Activated T-cell treated with anti-CD3 and anti-CD28 coated beads for 4 hours (primary cell): ENCODE data around the gene MALL.
"Not testable (repeated sequence)": the region's sequence is repeated elsewhere in the genome, so short reads cannot be mapped to it uniquely, and the experiment has no call there.

Experiments
- DNase-seq: peaks from one replicate; pipeline ENCODE4 v3.0.0-alpha.2; 2020

The MALL gene

DNA sequence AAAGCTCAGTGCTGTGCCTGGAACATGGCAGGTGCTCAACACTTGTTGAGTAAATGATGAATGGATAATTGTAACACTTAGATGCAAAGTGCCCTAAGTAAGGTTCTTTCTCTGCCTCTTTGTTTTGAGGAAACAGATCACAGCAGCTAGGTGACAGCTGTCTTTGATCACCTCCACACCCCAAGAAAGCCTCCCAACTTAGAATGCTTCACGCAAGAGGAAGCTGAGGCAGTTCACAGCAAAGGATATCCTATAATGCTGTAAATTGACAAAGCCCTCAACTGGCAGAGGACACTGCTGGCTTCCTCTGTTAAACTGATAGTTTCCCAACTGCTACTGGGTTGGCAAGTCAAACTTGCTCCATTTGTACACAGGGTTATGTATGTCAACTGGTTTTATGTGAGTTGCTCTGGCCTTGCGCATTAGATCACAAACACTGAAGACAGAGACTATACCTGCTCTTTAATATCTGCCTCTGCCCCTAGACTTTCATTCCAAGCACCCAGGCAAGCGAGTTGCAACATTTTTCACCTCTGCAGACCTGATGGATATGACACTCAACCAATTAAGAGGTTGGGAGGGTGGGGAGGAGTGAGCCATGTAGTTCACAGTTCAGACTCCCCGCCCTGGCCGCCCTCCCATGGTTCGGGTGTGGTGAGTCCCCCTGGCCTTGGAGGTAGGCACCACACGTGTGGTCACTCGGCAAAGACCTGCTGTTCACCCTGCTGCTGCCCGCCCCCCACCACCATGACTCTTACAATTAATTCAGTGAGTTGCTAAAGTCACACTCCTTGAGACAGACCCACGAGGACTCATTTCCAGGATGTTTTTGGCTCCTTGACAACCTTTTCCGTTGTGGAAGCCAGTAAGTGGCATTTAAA, 4.8 kb upstream of the MALL start:
- DNase-seq: no peak

DNA sequence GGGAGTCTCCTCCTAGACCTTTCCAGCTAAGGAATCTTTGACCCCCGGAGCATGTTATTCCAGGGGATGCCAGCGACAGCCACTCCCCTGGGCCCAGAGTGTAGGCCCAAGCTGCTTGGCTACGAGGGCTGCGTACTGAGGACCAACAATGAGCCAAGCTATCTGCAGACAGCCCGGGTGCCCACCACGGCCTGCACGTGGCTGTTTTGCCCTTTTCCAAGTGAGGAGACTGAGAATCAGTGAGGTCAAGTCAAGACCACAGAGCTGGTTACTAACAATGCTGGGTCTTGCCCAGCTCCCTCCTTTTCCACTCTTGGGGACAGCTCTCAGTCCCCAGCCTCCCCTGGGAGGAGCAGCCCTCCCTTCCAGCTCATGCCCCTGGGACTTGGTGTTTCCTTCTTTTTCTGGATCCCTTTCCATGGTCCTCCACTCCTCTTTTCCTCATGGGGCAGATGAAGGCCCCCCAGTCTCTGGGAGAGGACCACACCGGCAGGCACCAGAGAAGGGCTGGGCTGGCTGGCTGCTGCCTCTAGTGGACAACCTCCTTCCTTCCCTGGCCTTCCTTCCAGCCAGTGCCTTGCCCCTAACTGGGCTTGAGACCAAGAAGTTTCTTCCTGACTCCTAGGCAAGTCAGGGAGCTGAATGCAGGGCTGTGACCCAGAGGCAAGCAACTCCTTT, 550 bp upstream of the MALL start:
- DNase-seq: no peak

DNA sequence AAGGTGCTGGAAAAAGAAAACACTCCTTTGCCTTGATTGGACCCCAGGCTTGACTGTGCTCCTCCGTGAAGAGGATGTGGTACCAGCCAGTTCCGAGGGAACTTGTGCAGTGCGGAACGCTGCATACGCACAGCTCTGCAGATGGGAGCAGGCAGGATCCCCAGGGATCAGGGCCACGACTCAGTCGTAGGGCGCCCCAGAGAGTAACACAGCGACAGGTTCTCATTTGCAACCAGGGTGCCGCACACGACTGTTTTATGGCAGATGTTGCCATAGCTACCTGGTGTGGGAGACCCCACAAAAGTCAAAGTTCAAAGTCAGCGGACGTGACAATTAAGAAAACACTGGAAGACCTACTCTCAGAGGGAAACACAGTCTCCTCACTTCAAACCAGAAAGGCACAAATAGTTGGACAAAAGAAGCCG, 779 bp downstream of the MALL start:
- DNase-seq: no peak

DNA sequence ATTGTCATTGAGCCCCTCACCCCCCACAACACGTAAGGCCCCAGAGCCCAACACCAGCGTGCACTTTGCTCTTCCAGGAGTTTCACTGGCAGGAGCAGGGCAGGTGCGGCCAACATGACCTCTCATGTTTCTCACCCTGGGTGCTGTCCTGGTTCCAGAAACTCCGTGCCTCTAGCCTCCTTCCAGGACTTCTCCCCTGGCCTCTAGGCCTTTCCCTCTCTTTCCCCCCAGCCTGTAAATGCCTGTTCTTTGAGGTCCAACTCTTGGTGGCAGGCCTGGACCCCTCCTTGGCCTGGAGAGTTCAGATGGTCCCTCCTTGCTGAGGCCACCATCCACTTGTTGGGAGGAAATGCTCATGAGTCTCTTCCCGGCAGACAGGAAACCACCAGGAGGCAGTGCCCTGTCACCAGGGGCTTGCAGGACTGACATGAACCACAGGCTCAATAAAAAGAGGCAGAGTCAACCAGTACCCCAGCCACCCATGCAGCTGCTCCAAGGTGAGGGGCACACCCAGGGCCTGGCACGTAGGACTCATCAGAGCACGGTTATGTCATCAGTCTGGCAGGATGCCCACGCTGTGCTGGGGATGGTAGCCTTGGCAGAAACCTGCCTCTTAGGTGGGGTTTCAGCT, 1.5 kb downstream of the MALL start:
- DNase-seq: no peak

DNA sequence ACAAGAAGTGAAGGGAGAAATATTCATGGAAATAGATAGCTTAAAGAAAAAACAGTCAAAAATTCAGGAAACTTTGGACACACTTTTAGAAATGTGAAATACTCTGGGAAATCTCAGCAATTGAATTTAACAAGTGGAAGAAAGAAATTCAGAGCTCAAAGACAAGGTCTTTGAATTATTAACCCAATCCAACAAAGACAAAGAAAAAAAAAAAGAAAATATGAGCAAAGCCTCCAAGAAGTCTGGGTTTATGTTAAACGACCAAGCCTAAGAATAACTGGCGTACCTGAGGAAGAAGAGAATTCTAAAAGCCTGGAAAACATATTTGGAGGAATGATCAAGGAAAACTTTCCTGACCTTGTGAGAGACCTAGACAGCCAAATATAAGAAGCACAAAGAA, 7.3 kb downstream of the MALL start:
- DNase-seq: not testable (repeated sequence)

DNA sequence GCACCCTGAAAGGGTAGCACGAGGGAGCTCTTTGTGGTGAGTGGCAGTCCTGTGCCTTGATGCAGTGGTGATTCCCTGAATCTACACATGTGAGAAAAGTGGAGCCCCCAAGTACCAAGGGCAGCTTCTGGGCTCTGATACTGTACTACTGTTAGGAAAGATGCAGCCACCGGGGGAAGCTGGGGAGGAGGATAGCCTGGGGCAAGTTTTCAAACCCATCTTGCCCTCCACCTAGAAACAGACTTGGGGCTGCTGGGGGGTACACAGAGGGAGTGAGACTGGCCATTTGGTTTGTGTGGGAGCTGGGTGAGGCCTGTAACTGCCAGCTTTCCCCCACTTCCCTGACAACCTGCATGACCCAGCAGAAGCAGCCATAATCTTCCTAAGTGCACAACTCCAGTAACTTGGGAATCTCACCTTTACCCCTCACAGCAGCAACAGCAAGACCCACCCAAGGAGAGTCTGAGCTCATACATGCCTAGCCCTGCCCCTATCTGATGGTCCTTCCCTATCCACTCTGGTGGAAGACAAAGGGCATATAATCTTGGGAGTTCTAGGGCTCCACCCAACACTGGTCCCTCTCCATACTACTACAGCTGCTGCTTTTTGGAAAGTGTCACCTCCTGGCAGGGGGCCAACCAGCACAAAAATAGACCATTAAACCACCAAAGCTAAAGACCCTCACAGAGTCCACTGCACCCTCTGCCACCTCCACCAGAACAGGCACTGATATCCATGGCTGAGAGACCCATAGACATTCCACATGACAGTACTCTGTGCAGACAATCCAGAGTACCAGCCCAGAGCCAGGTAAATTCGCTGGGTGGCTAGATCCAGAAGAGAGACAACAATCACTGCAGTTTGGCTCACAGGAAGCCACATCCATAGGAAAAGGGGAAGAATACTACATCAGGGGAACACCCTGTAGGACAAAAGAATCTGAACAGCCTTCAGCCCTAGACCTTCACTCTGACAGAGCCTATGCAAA, 8.2 kb downstream of the MALL start:
- DNase-seq: no peak

DNA sequence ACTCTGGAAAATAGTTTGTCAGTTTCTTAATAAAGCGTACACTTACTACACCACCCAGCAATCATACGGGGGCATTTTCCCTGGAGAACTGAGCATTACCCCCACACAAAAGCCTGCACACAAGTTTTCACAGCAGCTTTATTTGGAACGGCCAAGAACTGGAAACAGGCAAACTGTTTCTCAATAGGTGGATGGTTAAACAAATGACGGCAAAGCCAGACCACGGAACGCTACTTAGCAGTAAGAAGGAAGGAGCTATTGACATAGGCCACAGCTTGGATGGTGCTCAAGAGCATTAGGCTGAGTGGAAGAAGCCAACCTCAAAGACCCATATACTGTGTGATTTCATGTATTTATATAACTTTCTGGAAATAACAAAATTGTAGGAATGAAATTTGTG, 9.0 kb downstream of the MALL start:
- DNase-seq: no peak

DNA sequence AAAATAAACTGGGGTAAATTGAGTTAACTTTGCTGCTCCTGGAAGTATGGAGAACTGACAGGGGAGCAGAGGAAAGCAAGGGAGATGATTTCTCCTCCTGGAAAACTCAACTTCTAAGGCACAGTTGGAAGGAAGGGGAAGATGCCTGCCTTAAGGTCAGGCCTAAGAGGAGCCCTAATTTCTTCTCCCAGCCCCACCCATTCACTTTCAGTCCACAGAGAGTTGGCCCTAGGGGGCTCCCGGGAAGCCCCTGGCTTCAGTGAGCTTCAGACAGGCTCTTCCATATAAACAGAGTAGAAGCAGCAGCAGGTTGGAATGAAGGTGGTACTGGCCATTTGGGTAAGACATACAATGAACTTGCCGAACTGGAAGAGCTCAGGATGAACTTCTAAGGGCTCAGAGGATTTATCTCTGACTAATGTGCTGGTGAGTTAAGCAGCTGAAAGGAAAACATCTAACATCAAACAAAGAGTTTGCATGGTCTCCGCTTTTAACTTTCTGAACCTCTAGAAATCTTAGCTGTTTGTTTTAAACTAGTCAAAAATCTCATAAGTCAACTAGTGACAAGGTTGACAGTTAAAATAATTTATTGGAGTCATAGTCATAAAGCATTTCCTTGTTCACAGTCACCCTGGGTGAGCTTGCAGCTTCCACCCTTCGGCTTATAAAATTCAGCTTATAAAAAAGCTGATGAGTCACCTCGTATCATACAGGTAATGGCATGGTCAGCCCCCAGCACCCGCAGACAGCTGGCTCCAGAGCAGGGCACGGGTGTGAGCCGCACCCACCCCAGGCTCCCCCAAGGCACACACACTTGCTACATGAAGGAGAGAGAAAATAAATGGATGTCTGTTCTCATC, 9.8 kb downstream of the MALL start:
- no peak for DNase-seq

DNA sequence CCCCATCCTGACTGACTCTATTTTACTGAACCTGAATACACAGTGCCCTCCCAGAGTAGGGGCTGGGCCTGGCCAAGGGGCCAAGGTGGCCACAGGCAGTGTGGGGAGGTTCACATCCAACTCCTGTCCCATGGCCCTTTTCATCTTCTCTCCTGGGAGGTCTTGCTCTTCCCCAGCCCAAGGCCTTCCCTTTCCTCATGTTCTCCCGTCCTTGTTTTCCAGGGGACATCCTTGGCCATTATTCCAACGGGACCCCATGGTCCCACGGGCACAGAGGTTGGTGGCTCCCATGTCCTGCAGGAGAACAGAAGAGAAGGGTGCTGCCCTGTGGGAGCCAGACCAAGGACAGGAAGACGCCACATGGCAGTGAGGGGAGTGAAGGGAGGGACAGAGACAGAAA, 10.4 kb downstream of the MALL start:
- no peak for DNase-seq

DNA sequence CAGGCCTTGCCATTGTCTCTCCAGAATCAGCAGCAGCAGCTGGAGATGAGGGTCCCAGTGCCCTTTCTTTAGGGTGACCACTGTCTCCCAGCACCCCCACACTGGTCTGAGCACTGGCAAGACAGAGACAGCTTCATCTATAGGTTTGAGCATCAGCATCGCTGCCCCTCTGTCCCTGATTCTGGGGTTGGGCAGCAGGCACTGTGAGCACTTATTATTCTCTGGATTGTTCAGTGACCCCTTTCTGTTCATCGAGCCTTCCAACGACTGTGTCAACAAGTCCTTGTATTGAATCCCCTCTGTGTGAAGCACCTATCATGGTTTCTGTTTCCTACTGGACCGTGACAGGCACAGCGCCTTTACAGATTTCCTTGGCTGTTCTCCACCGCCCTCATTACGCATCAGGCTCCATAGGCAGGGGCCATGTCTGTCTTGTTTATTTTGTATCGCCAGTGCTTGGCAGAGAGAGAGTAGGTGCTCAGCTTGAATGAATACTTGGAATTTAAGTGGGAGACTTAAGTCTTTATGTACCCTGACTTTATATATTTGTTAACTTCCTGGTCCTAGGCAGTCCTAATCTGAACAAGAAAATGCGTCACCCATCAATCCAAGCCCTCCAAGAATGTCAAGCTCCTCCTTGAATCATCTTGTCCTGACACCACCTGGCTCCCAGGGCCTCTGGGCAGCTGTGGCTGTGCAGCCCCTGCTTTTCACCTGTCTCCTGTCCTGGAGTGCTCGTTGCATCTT, 11.4 kb downstream of the MALL start:
- DNase-seq: no peak

DNA sequence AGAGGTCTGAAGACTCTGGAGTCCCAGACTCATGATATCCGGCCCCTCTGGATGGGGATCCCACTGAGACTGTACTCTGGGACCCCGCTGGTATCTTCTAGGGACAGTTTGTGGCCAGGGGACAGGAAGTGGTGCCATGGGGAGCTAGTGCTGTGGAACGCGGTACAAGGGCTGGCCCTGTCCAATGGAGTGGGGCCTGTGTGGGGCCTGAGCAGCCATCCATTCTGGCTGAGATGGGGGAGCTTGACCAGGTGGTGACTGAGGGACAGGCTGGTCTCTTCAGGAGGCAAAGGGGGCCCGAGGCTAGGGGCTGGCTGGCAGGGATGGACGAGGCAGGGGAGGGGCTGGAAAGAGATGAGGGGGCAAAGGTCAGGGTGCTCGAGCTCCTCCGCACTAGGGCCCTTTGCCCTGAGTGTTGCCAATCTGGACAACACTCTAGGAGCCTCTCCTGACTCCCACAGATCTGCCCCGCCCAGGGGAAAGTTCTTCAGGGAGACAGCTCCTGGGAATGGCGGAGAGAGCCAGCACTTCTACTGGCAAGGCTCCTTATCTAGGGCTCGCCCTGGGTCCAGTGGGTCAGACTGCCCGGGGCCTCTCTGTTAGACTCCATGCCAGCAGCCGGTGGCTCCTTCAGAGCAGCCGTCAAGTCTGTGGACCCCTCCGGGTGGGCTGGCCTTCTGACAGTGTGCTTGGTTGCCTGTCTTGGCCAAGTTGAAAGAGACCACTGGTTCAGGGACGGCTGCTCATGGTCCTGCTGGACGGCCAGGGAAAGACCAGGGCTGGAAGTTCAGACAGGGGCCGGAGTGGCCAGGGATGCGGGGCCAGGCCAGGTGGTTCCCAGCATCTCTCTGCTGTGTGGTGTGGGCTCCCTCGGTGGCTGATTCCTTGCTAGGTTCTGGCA, 12.3 kb downstream of the MALL start:
- no peak for DNase-seq

DNA sequence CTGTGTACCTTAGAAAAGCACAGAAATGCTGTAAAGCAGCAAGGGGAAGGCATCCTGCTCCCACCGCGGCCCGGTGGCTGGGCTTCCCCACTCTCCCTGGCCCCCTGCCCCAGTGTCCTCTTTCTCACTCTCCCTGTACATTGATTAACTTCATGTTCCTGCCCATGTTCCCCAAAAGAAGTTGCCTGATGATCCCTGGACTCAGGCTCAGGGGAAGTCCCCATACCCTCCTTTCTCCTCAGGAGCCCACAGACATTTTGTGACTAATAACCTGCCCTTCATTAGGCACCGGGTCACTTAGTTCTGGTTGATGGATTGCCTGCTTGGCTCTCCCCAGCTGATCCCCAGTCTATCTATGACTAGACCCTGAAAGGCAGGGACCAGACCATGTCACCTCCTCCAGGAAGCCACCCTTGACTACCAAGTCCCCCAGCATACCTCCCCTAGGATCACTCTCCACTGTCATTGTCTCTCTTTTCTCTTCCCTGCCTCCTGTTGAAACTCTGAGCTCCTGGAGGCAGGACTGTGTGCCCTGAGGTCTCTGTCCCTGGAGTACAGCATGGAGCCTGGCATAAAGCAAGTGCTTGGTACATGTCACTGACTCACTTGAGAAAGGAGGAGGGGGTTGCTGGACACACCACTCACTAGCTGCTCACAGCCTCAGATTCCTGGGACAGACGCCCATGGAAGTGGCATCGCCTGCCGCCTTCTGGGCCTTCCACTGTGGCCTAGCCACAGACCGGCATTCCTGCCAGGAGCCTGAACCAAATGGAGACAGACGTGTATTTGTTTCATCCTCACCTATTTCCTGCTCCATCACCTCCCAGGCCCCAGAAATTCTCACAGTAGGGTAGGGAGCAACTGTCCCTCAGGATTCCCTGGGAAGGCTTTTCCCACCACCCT, 13.5 kb downstream of the MALL start:
- no peak for DNase-seq

DNA sequence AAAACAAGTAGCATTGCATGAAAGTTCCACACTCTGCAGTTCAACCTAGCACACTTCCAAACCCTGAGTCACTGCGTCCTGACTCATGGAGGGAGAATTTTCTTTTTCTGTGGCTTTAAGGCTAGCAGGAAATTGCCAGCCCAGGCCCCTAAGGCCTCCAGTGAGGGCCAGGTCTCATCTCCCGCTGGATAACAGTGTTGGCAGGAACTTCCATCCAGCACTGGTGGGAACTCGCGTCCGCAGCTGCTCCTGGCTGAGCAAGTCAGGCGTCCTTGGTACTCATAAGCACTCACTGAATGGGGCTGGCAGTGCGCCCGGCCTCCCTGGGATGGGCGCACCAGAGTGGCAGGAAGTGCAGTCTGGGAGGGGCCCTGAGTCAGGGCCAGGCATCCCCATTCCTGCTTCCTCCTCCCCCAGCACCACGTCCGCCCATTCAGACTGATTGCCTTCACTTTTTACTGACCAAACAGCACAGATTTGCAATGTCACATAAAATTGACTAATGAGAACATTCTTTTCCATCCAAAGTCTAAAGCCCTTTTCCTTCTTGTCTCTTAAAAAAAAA, 14.3 kb downstream of the MALL start:
- DNase-seq: no peak

DNA sequence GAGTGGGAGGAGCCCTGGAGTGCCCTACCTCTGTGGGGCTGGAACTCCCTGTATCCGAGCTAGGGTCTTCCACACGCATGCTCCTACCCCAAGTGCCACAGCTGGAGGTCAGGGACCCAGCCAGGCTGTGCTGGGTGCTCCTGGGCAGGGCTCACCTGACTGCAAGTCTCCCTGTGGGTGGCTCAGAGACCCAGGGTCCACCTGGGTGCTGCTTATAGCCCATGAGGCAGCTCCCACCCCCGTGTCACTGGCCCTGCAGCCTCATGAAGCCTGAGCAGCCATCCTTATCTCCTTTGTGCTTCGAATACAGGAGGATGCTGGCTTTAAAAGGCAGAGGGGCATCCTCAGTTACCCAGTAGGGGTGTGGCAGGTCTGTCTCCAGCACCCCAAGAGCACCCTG, 14.7 kb downstream of the MALL start:
- not testable (repeated sequence) for DNase-seq

DNA sequence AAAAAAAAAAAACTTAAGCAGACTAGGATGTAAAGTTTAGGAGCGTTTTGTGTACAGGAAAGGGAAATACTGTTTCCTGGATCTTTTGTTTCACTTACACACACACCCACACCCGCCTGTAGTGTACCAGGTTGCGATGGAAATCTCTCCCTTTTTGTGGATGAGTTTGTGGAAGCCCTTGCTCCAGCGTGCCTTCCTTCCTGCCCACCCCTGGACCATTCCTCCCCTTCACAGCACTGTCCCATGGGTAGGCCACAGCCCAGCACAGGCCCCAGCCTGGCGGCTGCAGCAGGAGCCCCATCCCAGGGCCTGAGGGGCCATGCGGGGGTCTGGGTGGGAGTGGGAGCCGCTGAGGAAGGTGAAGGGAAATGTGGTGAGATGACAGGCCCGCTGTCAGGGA, 15.1 kb downstream of the MALL start:
- no peak for DNase-seq

DNA sequence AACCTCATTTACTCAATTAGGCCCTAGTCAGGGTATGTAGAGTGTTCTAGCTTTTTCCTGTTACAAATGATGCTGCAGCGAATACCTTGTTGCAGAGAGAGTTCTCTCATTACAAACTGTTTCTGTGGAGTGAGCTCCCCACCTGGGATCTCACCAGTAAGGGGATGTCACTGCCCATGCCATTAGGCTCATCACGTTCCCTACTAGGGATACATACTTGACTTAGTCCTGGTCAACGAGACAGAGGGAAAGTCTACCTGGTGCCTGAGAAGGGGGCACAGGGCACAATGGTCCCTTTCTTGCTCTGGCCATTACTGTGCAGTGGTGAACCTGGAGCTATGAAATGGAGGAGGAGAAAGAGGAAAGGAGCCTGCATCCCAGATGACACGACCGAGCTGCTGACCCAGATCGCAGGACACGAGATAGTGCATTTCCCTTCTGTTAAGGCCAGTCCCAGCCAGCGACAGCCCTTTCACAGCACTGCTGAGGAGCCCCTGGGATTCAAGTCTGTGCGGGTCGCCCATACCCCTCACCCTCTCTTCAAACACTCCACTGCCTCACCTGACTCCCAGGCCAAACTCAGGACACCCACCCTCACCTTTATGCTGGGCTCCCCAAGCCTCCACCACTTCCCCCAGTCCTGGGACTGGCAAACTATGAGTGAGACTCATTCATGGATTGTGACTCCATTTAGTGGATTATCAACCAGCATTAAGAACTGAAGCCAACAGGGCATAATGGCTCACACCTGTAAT, 16.0 kb downstream of the MALL start:
- DNase-seq: no peak

DNA sequence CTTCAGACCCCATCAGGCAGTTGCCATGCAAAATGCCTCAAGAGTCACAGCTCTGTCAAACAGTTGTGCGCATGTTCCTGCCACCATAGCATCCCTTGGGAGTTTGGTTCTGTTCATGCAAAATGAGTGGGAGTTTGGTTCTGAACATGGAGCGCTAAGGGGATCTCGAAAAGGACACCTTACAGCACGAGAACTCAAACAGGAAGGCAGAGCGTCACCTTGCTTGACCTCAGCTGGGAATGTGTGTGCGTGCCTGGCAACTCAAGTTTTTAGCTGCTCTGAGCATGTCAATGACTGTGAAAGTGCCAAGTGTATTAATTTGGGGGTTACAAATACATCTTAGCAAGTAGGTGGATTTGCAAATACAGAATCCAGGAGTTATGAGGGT, 16.6 kb downstream of the MALL start:
- DNase-seq: no peak
